Stimulated activated CD8-positive, alpha-beta memory T cell treated with anti-CD3 and anti-CD28 coated beads, Interleukin-12 subunit alpha, Interleukin-12 subunit beta, amount 100 ng/mL, for 24 hours (primary cell): ENCODE measurements around the gene CALHM5.
"Not testable (repeated sequence)": the region's sequence is repeated elsewhere in the genome, so short reads cannot be mapped to it uniquely, and the experiment has no call there.

ENCODE experiments used
- DNase-seq: peaks from one replicate; pipeline ENCODE4 v3.0.0-alpha.2; 2020; ENCODE audit errors: extremely low read depth

CALHM5 gene, protein sequence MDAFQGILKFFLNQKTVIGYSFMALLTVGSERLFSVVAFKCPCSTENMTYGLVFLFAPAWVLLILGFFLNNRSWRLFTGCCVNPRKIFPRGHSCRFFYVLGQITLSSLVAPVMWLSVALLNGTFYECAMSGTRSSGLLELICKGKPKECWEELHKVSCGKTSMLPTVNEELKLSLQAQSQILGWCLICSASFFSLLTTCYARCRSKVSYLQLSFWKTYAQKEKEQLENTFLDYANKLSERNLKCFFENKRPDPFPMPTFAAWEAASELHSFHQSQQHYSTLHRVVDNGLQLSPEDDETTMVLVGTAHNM

GRCh38 chr6:116511424-116512110, at the start of gene CALHM5:
TSS of gene CALHM5 (plus strand) at chr6:116511639. CDS start at chr6:116511697, 58 bp downstream.
- no peak for DNase-seq

GRCh38 chr6:116461932-116462885, 49.2 kb upstream of the CALHM5 start:
- DNase-seq, result no peak

DNA sequence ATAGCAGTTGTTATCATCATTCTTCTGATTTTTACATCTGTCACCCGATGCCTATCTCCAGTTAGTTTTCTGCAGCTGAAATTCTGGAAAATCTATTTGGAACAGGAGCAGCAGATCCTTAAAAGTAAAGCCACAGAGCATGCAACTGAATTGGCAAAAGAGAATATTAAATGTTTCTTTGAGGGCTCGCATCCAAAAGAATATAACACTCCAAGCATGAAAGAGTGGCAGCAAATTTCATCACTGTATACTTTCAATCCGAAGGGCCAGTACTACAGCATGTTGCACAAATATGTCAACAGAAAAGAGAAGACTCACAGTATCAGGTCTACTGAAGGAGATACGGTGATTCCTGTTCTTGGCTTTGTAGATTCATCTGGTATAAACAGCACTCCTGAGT, 48.1 kb upstream of the CALHM5 start:
- no peak for DNase-seq

GRCh38 chr6:116465246-116465645, 46.2 kb upstream of the CALHM5 start:
- DNase-seq, result no peak

DNA sequence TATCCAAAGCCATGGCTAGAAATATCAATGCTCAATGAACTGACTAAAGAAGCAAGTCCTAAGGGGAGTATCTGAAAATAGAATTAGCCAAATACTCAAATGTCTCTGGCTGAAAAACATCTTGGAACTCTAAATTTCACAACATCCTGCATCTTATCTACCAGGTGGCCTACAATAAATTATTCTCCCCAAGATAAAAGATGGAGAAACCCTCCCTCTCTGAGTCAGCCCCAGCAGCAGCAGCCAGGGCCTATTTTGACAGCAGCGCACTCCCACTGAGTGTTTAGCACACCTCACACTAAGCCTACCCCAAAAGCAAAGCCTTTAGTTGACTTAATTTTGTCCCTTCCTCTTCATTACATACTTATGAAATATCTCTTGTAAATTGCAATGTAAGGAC, 44.3 kb upstream of the CALHM5 start:
- DNase-seq, result no peak

DNA sequence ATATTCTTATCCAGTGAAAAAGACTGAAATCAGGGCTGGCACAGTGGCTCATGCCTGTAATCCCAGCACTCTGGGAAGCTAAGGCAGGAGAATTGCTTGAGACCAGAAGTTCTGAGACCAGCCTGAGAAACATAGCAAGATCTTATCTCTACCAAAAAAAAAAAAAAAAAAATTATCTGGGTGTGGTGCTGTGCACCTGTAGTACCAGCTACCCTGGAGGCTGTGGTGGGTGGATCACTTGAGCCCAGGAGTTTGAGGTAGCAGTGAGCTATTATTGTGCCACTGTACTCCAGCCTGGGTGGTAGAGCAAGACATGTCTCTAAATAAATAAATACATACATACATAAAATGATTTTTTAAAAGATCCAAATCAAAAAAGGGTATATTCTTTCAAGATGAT, 43.9 kb upstream of the CALHM5 start:
- DNase-seq, result no peak

GRCh38 chr6:116468293-116468692, 43.1 kb upstream of the CALHM5 start:
- no peak for DNase-seq

- DNase-seq, result no peak
These were observed 39.9 kb upstream of the CALHM5 start for GRCh38 chr6:116471531-116471930.

DNA sequence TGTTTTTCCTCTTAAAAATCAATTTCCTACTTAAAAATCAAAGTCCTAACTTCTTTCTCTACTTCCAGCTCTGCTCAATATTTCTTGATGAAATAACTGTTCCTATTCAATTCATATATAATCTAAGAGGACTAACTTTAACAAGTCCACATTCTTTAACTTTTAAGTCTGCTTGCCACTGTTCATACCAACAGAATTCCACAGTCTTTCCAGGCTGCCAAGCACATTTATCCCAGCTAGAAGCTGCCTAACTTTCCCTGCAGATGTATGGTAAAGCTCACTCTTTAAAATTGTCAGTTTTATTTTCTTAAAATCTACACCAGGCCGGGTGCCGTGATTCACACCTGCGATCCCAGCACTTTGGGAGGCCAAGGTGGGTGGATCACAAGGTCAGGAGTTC, 38.7 kb upstream of the CALHM5 start:
- DNase-seq, result no peak

GRCh38 chr6:116475141-116475540, 36.3 kb upstream of the CALHM5 start:
- DNase-seq, result no peak

DNA sequence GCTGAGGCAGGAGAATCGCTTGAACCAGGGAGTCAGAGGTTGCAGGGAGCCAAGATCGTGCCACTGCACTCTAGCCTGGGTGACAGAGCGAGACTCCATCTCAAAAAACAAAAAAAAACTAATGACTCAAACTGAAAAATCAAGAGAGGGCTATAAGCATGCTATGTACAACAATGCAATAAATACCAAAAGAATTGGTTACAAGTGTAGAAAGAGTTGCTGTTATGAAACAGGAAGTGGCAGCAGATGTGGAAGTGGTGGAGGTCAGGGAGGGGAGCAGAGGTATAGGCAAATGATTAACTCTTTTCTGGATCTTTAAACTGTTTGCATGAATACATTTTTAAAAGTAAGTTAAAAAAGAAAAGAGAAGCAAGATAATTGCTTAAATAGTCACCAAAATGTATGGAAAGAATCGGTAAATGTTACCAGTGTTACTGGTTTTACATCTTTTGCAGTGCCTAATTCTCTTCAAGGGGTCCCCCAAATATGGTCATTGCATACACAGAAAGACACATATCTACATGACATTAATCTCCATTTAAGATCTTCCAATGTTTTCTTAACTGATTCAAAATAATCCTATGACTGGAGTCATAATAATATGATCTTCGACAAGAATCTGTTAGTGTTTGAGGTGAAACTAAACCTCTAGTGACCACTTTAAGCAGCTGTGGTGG, 35.3 kb upstream of the CALHM5 start:
- DNase-seq, result no peak

DNA sequence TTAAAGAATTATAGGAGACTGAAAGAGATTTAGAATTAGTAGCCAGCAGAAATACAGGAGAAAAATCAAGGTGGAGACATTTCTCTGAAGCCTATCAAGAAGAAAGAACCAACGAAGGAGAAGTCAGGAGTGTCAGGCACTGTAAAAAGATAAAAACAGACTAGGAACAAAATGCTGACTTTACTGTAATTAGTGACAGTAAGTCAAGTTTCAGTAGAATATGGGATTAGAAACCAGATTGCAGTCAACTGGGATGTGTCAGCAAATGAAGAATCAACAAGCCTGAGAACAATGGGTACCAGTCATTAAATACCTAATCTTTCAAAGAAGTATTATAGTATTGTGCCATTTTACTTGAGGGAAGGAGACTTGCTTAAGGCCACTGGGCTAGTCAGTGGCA, 28.7 kb upstream of the CALHM5 start:
- no peak for DNase-seq

DNA sequence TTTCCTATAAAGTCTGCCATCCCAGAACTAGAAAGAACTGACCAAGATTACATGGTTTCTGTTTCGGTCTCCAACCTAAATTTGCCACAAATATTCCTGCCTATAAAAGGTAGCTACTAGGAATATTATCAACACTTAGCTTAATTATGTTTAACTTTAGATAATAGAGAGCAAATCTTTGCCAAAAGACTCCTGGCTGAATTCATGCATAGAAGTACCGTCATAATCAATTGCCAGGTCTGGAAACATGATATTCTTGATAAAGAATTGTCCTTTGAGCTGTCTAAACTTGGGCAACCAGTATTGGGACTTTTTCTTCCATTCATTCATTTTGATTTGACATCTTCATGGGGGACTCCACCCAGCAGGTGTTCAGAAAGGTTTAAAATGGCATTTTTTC, 27.8 kb upstream of the CALHM5 start:
- DNase-seq, result no peak

DNA sequence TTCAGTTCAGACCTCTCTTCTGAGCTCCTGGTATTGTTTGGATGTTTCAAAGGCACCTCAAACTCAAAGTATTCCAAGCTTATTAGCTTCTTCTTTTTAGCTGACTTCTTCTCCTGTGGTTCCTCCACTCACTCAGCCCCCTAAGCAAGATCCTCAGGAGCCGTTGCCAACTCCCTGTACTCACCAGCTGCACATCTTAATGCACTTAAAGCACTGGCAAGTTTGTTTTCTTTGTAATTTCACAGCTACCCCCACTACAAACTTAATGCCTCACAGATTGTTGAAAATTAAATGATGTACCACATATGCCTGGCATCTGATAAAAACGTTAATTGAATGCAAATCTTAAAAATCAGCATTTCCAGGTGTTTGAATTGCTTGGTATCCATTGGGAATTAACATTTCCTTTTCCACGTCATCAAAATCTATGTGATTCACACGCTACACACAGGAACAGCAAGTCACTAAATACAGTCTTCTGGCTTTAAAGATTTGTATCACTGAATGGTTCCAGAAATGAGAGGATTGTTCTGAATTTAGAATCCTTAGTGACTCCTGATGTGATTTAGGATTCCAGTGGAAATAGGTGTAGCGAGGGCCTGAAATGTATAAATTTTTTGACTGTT, 25.8 kb upstream of the CALHM5 start:
- no peak for DNase-seq

GRCh38 chr6:116491610-116492330, 19.7 kb upstream of the CALHM5 start:
- no peak for DNase-seq

DNA sequence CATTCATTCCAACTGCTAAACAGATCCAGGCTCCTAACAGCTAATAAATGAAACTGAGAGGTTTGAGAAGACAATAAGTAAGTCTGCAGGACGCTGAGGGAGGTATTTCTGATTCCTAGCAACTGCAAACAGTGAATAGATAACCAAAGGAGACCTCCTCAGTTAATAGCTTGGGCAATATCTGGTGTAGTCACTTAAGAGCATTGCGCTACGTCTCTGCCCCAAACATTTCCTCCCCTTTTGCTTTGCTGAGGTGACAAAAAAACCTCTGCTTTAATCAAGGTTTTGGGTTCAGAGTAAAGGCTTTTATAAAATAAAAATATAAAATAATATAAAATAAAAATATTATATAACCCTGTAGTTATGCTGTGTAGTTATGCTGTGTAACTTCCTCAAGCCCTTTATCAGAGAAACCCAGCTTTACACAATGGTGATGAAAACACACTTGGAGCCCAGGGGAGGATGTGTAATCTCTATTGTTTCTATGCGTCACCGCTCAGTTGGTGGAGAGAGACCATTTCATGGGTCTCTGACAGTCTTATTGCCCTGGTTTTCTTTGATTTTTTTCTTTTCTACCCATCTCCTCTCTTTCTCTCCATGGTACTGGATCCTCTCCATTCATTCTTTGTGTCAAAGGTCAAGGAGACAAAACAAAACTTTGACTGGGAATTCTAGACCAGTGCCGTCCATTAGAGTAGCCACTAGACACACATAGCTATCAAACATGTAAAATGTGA, 18.9 kb upstream of the CALHM5 start:
- no peak for DNase-seq

GRCh38 chr6:116495161-116495560, 16.3 kb upstream of the CALHM5 start:
- not testable (repeated sequence) for DNase-seq

- no peak for DNase-seq
These were observed 14.2 kb upstream of the CALHM5 start for GRCh38 chr6:116497113-116497676.

- DNase-seq, result no peak
These were observed 10.4 kb upstream of the CALHM5 start for GRCh38 chr6:116500969-116501433.
